Superior temporal gyrus (tissue), 1 donor: ENCODE results near the gene TNP1.

Experiments used
- DNase-seq: peaks from one replicate; pipeline ENCODE4 v3.0.0-alpha.2; 2016; ENCODE audit errors: extremely low spot score

TNP1 gene, protein sequence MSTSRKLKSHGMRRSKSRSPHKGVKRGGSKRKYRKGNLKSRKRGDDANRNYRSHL

GRCh38 chr2:216859944-216860343 is at the start of gene TNP1:
TSS of gene TNP1 (minus strand) at chr2:216860064. CDS start at chr2:216860034, 30 bp downstream.
- DNase-seq, result no peak

- DNase-seq, result no peak
Measured at GRCh38 chr2:216908300-216908699, 48.4 kb upstream of the TNP1 start.

DNA sequence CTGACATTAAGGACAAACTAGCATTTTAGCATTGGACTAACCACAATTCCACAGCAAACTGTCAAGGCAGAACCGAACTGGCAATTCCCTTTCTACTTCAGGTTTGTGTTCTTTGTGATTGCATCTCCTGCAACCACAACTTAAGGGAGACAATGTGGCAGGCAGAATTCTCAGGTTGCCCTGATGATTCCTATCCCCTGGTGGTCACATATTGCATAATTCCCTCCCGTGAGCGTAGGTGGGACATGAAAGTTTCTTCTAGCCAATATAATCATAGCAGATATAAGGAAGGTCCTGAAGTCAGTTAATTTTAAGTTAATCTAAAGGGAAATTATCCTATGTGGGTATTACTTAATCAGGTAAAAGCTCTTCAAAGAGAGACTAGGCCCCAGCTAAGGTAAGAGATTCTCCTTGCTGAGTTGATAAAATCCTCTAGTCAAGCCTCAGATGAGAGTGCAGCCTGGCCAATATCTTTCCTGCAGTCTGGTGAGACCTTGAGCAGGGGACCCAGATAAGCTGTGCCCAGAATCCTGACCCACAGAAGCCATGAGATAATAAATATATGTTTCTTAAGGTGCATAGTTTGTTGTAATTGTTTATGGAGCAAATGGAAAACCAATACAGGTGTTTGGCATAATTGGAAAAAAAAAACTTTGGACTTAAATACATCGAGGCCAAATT is 45.9 kb upstream of the TNP1 start:
- DNase-seq, result no peak

DNA sequence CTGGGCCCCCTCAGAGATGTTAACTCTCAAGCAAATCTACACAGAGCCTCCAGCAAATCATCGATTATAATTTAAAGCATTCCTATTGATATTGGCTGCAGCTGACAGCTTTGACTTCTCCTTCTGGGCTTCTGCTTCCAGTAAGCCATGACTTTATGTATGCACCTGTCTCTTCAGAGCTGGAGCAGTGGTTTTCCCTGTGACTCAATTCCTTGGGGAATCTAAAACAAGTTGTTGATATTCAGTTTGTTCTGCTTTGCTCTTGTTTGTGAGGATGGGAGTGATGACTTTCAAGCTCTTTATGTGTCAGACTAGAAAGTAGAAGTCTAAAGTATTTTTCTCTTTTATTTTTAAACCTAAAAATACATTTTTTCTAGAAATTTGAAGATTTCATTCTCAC is 45.1 kb upstream of the TNP1 start:
- no peak for DNase-seq

DNA sequence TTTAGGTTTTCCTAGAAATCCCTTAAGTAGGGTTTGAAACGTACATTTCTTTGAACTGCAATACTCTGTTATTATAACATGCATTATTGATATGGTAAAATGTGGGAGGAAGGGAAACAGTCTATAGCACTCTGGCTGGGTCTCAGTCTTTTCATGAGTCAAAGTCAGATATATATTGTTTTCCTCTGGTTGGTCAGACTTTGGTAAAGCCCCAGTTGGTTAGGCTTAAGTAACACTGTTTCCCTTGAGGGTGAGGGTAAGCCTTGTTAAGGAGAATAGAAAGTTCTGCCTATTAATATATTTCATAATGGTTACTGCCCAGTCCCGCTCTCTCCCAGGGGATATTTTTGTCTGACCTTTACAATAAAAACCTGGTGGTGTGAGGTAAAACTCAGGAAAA is 44.7 kb upstream of the TNP1 start:
- no peak for DNase-seq

DNA sequence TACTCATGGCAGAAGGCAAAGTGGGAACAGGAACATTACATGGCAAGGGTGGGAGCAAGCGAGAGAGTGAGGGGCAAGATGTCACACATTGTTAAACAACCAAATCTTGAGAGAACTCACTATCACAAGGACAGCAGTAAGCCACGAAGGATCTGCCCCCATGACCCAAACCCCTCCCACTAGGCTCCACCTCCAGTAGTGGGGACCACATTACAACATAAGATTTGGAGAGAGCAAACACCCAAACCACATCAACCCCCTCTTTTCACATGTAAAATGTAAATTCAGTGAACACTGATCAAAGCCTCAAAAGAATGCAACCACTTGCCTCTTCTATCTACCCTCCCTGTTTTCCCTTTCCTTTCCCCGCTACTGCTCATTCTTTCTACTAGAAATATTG is 43.6 kb upstream of the TNP1 start:
- no peak for DNase-seq

DNA sequence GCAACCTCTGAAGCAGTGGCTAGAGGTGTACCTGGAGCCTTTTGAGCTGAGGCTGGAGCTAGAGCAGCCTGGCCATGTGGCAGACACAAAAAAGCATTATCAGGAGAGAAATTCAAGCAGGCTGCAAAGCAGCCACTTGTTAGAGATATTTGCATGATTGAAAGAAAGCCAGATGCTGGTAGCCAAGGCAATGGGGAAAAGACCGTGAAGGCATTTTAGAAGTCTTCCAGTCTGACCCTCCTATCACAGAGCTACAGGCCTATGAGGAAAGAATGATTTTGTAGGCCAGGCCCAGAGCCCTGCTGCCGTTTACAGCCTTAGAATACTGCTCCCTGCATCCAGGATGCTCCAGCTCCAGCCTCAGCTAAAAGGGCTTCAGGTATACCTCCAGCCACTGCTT is 41.4 kb upstream of the TNP1 start:
- DNase-seq, result no peak

DNA sequence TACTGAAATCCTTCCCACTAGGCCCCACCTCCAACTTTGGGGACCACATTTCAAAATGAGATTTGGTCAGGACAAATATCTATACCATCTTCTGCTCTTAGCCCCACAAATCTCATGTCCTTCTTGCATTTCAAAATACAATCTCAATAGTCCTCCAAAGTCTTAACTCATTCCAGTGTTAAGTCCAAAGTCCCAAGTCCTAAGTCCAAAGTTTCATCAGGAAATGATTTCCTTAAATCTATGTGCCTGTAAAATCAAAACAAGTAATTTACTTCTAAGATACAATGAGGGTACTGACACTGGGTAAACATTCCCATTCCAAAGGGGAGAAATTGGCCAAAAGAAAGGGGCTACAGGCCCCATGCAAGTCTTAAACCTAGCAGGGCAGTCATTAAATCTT is 40.5 kb upstream of the TNP1 start:
- no peak for DNase-seq

- DNase-seq, result no peak
Measured at GRCh38 chr2:216897561-216898203, 37.8 kb upstream of the TNP1 start.

DNA sequence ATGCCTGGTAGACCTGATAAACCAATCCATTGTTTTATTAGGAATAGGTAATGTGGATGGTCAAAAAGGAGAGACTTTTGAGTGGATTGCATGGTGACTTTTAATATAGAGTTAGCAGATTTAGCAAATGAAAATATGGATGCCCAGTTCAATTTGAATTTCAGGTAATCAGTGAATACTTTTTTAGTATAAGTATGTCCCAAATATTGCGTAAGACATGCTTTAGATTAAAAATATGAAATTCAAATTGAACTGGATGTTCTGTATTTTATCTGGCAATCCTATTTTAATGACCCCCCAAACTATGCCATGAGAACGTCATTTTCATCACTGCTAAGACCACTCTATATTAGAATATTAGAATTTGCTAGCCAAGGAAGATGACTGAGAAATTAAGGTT is 30.3 kb upstream of the TNP1 start:
- no peak for DNase-seq

DNA sequence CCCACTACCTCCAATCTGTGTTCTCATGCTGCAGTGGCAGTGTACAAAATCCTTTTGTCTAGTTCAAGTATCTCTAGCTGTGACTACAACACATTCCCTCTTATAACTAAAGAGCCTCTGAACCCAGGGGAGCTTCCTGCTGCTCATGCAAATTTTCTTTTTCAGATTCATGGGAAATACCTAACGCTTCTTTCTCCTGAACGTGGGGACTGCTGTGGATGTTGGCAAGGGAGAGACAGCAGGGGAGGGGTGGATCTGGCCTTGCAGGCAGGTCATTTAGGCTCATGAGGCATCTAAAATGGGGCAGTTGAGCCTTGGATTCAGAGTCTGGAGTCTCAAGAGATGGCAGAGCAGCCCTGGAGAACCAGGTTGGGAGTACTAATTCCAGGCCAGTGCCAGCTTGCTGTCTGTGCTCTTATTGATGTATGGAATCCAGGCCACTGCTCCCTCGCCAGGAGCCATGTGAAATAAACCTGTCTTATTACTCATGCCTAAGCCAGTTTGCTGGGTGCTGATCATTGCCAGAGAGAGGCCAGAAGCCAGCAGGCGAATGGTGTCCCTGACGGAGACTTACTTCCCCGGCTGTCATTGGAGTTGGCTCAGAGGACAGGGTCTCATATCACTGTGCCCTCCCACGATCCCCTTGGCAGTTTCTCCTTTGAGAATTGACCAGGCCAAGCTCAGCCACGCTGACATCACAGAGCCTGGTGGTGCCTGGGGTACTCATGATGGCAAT is 29.2 kb upstream of the TNP1 start:
- no peak for DNase-seq

DNA sequence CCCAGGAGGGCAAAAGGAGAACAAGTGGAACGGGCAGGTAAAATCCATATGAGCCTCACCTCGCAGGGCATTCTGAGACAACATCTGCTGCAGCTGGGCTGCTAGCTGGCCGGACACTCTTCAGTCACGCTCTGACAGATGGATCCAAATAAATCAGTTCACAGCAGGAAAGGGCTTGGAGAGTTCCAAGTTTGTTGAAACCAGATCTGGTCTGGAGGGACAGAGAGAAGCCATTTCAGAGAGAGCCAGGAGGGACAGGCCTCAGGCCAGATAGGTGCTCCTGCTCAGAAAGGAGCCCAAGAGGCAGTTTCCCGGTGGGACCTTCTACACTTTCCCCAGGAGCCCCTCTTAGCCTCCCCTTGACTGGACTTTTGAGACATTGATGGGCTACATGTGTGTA is 28.2 kb upstream of the TNP1 start:
- no peak for DNase-seq

DNA sequence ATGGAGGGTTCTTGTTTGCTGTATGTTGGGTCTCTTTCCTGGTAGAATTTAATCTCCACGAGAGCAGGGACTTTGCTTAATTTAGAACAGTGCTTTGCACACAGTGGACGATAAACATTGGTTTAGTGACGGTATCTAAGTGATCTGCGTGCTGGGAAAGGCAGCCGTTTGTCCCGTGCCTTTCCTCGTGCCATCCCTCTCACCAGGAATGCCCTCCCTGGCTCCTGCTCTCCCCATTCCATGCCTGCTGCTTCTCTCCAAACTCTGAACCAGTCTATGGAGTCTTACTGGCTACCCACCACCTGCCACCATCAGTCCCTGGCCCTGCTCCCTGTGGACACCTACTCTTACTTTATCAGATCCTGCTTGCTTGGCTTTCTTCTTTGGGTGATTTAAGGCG is 27.3 kb upstream of the TNP1 start:
- DNase-seq, result no peak

GRCh38 chr2:216885117-216885553 is 25.3 kb upstream of the TNP1 start:
- no peak for DNase-seq

DNA sequence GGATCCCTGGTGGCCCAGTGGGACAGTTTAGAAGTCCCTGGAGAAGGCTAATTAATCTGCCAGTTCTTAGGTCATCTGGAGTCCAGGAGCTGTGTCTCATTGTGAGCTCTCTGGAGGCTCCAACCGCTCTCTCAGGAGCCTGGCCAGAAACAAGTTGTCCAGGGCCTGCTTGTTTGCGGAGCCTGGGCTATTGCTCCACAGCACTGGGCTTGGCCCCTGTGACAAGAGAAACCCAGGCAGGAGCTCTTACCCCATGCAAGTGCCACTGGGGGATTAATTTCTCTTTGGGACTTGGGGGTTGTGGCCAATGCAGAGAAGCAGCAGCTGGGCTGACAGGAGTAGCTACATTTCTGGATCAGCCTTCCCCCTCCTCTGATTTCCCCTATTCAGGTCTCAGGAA is 24.5 kb upstream of the TNP1 start:
- DNase-seq, result no peak

DNA sequence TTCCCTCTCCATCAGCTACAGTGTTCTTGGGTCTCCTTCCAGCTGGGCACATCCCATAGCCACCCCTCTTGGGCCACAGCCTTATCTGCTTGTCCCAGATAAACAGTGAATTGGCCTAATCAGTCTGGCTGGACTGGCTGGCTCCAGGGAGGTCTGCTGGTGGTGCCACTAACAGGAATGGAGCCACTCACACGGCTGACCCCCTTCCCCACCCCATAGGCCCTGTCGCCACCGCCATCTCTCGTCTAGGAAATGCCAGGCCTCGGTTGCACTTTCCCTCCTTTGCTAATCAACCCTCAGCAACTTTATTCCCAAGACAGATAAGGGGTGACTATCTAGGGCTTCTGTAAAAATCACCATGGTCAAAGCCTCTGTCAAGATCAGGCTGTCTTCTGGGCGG is 23.0 kb upstream of the TNP1 start:
- no peak for DNase-seq

- no peak for DNase-seq
Measured at GRCh38 chr2:216881411-216881810, 21.5 kb upstream of the TNP1 start.

DNA sequence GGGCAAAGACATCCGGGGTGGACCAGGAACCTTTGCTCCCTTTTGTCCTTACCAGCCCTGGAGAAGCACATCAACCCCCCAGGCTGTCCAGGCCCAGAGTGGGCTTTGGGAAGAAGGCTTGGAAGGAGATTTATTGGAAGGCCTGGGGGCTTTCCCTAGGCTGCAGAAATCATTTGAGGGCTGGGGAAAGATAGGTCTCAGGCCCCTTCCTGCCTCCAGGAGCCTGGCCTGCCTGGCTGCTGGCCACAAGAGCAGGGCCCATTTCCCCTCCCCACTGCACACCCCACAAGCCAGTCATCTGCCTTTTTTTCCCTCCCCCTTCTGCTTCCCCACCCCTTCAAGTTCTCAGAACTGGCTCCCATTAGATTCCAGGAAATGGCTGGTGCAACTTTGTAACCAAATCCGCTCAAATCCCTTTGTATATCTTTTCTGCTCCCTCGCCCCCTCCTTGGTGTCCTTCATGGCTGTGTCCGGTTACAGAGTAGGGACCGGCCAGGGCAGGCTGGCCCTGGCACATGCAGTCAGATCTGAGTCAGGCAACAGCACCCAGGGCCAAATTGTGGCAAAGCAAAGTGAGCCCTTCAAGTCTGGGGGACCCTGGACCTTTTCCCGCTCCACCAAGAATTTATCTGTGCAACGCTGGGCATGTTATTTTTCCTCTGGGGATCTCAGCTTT is 20.8 kb upstream of the TNP1 start:
- no peak for DNase-seq

DNA sequence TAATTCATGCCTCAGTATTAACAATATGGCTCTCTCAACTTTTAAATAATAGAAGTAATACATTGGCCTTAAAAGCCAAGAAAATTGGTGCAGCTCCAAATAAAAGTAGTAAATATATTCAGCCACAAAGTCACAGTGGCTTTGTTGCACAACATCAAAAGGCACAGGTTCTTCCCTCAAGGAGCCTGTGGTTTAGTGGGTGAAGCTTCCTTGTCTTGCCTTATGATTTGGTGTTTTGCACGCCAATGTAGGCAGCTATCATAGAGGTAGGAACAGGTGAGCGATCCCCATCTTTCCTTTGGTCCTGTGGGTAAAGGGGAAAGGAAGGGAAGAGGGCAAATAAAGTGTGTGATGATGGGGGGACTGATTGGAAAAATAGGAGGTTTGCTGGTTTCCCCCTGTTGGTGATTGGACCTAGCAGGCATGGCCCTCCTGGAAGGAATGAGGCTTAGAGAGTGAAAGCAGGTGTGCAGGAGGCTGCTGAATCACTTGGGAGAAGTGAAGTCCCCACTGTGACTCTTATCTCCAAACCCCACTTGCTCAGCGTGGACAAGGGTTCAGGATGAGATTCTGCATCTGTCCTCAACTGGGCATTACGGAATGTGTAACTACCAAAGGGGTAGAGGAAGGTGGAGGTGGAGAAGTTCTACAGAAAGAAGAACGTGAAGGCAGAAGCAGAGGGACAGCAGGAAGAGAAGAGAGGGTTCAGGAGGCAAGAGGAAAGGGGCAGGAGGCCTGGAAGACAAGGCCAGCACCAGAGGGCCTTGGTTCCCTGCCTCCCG is 20.1 kb upstream of the TNP1 start:
- no peak for DNase-seq

DNA sequence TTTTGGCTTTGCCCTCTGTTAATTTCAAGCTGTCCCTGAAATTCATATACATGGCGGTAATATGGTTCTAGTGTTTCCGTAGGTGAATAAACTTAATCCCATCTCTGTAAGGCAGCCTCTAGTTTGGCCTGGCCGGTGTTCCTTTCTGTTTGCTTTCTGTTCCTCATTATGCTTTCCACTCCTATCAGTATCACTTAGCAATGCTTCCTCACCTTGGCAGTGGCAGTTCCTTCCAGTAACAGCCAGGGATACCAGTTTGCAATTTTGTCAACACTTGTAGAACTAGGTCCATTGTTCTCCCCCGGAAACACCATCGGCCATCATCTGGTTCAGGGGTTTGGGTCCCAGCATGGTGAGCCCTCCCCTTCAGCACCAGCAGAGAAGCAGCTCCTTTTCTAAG is 18.2 kb upstream of the TNP1 start:
- DNase-seq, result no peak

DNA sequence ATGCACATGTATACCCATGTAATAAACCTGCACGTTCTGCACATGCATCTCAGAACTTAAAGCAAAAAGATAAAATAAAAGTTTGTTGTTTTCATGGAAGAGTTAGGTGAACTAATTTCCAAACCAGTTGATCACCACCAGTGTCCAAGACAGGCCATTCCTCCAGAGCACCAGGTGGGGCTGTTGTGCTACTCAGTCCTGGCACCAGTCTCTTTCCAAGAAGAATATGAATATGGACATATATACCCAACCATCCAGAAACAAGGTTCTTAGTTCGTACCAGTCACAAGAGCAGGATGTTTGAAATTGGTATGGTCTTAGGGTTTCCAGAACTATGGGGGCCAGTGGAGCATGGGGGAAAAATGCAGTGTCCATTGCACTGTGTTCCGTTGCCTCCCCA is 17.2 kb upstream of the TNP1 start:
- DNase-seq, result no peak

DNA sequence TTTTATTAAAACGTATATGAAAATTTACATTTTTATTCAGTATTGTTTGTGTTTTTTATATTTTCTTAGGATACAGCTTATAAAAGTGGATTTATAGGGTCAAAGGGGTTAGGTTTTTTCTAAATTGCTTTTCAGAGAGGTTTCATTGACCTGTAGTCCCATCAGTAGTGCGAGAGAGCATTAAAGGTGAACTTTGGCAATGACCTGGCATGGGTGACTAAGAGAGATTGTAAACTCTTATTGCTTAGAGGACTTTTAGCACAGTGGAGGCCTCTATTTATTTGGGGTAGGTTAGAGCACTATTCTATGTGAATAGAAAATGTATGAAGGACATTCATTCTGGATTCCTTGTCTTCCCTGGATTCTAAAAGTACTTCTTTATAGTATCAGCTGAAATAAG is 16.0 kb upstream of the TNP1 start:
- no peak for DNase-seq
